SJSA1 (cell line): ENCODE results near the gene SHD. TPM values are rescaled to one million over a fixed set of nuclear protein-coding genes. Genes with fewer than 3 reads are reported as not detected.

ENCODE experiments used
- DNase-seq, 2 experiments: peaks; one replicate each; pipeline ENCODE4 v3.0.0-alpha.2; 2015 to 2020; ENCODE audit warnings: low spot score in 2 of 2, low read depth in 1 of 2
- H3K27ac ChIP-seq: fragments of 250-450 bp; sonication (Bioruptor Pico); 2 replicates; pipeline ENCODE4 v1.5.1; 2020; ENCODE audit warnings: mild to moderate bottlenecking, moderate library complexity
- H3K27me3 ChIP-seq: fragments of 250-450 bp; sonication (Bioruptor Pico); replicated peaks from 2 replicates; pipeline ENCODE4 v1.5.1; 2020; ENCODE audit warnings: mild to moderate bottlenecking, moderate library complexity
- H3K36me3 ChIP-seq: fragments of 250-450 bp; sonication (Bioruptor Pico); 2 replicates; pipeline ENCODE4 v1.5.1; 2020; ENCODE audit warnings: mild to moderate bottlenecking
- H3K4me1 ChIP-seq: fragments of 250-450 bp; sonication (Bioruptor Pico); replicated peaks from 2 replicates; pipeline ENCODE4 v1.6.1; 2021; ENCODE audit warnings: mild to moderate bottlenecking
- H3K4me3 ChIP-seq: fragments of 250-450 bp; sonication (Bioruptor Pico); 2 replicates; pipeline ENCODE4 v1.5.1; 2020; ENCODE audit warnings: mild to moderate bottlenecking
- H3K9me3 ChIP-seq: fragments of 250-450 bp; sonication (Bioruptor Pico); replicated peaks from 2 replicates; pipeline ENCODE4 v1.5.1; 2020; ENCODE audit warnings: mild to moderate bottlenecking
- total RNA-seq: library from RNA; depleted of rRNA; stranded (reverse); fragments of >200 nt; shearing (Covaris generic); gene quantifications from 2 replicates; pipeline ENCODE4 v1.2.3, GENCODE V29; 2014

SHD gene
- total RNA-seq, 1 experiment from 2014 or later = not detected

DNA sequence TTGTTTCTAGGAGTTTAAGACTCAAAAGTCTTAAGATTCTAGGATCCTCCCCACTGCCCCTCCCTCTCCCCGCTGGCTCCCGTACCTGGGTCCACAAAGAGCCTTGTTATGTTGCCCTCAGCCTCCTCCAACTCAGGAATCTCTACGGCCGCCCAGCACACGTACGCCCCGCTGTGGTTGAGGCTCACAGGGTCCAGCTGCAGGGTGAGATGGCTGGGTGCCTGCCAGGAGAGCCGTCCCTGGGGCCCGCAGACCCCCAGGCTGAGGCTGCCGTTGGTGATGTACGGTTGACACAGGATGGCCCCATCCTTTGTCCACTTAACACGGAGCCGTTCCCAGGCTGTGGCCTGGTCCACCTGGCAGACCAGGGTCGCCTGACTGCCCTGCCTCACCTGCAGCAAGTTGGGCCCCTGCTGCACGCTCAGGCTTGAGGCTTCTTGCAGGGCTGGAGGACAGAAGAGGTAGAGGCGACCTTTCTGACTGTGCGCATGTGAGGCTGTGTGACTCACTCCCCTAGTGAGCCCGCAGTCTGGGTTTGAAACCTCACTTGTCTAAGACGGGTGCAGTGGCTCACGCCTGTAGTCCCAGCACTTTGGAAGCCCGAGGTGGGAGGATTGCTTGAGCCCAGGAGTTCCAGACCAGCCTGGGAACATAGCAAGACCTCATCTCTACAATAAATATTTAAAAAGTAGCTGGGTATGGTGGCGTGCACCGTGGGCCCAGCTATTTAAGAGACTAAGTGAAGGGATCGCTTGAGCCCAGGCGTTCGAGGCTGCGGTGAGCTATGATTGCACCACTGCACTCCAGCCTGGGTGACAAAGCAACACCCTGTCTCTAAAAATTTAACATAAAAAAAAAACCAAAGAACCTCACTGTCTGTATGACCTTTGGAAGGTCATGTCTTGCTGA is 19.1 kb downstream of the SHD start:
- Histone ChIP-seq H3K4me3 (no peak overlapping the region), H3K4me1 (no peaks in the 10 kb centered on the region), H3K36me3 (no peaks in the 10 kb centered on the region), H3K9me3 (no peaks in the 10 kb centered on the region), H3K27ac (no peak overlapping the region), H3K27me3 (peaks cover 4% of the 10 kb centered on the region; the same call in 1 of the 2 replicates)
- no peak for DNase-seq

- no peaks in the 10 kb centered on the region for H3K9me3 ChIP-seq
- no peak for DNase-seq
Measured at GRCh38 chr19:4298810-4299550, 19.9 kb downstream of the SHD start.

DNA sequence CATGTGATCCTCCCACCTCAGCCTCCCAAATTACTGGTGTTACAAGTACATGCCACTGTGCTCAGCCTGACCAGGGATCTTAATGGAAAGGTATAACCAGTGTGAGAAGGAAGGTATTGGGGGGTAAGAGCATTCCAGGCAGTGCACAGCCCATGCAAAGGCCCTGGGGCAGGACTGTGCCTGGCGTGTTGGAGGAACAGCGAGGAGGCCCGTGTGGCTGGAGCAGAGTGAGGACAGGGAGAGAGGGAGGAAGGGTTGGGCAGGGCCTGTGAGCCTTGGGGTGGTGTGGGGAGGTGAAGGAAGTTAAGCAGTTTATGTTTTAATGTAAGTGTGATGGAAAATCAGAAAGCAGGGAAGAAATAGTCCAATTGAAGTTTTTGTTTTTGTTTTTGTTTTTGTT is 21.5 kb downstream of the SHD start:
- no peaks in the 10 kb centered on the region for H3K36me3 ChIP-seq
- H3K9me3 ChIP-seq = no peaks in the 10 kb centered on the region
- H3K4me1 ChIP-seq = no peaks in the 10 kb centered on the region
- no peaks in the 10 kb centered on the region for H3K27me3 ChIP-seq
- DNase-seq = no peak
- H3K4me3 ChIP-seq = no peak overlapping the region
- H3K27ac ChIP-seq = no peak overlapping the region

More at GRCh38 chr19:4298810-4299550, 19.9 kb downstream of the SHD start:
- H3K27me3 ChIP-seq = peaks cover 4% of the 10 kb centered on the region; the same call in 1 of the 2 replicates
- no peak overlapping the region for H3K4me3 ChIP-seq
- no peak overlapping the region for H3K27ac ChIP-seq
- no peaks in the 10 kb centered on the region for H3K36me3 ChIP-seq
- H3K4me1 ChIP-seq = no peaks in the 10 kb centered on the region

GRCh38 chr19:4301590-4302242 is 22.6 kb downstream of the SHD start:
- H3K36me3 ChIP-seq = no peaks in the 10 kb centered on the region
- no peak overlapping the region for H3K27ac ChIP-seq
- H3K4me3 ChIP-seq = no peak overlapping the region
- no peaks in the 10 kb centered on the region for H3K4me1 ChIP-seq
- H3K9me3 ChIP-seq = no peaks in the 10 kb centered on the region
- no peak for DNase-seq
- no peaks in the 10 kb centered on the region for H3K27me3 ChIP-seq

DNA sequence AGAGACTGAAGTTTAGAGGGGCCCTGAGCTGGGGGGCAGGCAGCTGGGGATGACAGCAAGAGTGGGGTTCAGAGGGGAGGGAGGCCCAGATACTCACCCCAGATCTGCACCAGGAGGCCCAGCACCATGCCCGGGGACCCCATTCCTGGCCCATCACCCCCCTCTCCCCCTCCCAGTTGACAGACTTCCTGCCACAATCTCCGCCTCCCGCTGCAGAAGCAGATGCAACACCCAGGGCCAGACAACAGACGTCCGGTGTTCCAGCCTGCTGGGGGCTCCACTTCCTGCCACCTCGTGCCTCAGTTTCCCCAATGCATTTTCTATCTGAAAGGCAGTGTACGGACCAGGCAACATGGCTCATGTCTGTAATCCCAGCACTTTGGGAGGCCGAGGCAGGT is 23.2 kb downstream of the SHD start, which contains the start of gene TMIGD2:
TSS of gene TMIGD2 (minus strand) at position 147 of the 398 bp plus-strand sequence. CDS start at position 143, 4 bp downstream.
- DNase-seq = no peak
- Histone ChIP-seq H3K4me1 (no peaks in the 10 kb centered on the region), H3K4me3 (no peak within 1 kb of the TSS), H3K9me3 (no peaks in the 10 kb centered on the region), H3K27me3 (no peaks in the 10 kb centered on the region), H3K27ac (no peak within 1 kb of the TSS), H3K36me3 (no peaks in the 10 kb centered on the region)

- H3K27ac ChIP-seq = no peak overlapping the region
- H3K4me1 ChIP-seq = no peaks in the 10 kb centered on the region
- H3K4me3 ChIP-seq = peak overlapping the region; percentile 28
- H3K36me3 ChIP-seq = no peaks in the 10 kb centered on the region
- no peaks in the 10 kb centered on the region for H3K9me3 ChIP-seq
- DNase-seq = no peak
- H3K27me3 ChIP-seq = no peaks in the 10 kb centered on the region
Measured at GRCh38 chr19:4303819-4304537, 24.9 kb downstream of the SHD start.

DNA sequence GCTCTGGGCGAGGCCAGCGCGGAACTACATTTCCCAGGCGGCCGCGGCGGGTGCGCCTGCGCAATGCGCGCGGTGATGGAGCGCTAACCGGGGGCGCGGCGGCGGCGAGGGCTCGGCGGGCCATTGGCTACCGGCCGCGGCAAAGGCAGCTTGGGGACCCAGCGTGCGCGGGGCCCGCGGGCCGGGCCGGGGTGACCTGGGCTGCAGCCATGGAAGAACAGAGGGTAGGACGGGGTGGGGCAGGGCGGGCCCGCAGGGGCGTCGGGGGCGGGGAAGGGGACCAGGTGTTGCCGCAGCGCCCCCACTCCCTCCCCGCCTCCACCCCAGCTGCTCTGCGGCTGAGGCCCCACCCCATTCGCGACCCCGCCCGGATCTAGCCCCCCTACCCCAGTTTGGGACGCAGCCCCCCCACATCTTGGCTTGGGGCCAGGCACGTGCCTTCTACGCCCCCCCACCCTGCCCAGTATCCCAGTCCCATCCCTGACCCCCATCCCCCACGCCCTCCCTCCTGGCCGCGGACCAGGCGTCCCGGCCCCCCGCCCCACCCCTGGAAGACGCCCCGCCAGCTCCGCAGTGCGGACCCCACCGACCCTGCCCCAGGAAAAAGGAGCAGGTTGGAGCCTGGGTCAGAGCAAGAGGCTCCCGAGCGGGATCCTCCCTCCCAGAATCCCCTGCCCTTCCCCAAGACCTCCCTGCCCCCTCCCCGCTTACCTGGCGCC is 25.6 kb downstream of the SHD start, which contains the start of gene FSD1:
TSS of gene FSD1 (plus strand) at position 61 of the 719 bp plus-strand sequence. CDS start at position 210, 149 bp downstream.
- DNase-seq = peak in 1 of 2 experiments; percentile 64
- Histone ChIP-seq H3K27me3 (no peaks in the 10 kb centered on the region), H3K4me3 (peak within 1 kb of the TSS; percentile 28), H3K36me3 (no peaks in the 10 kb centered on the region), H3K4me1 (no peaks in the 10 kb centered on the region), H3K9me3 (no peaks in the 10 kb centered on the region), H3K27ac (no peak within 1 kb of the TSS)

DNA sequence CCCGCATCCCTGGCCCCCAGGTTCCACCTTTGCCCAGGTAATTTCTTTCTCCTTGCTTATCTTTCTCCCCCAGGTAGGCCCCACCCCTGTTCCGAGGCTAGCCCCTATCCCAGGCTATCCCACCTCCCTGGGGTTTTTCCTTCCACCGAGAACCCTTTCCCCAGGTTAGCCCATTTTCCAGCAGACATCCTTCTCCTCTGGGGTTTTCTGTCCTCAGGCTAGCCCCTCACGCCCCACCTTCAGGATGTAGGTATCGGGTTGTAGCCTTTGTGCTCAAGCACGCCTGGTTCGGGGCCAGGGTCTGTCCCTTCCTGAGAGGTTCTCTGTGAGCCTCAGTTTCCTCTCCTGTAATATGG is 26.2 kb downstream of the SHD start:
- no peak overlapping the region for H3K4me3 ChIP-seq
- no peaks in the 10 kb centered on the region for H3K36me3 ChIP-seq
- H3K27me3 ChIP-seq = no peaks in the 10 kb centered on the region
- no peak overlapping the region for H3K27ac ChIP-seq
- H3K9me3 ChIP-seq = no peaks in the 10 kb centered on the region
- DNase-seq = no peak
- H3K4me1 ChIP-seq = no peaks in the 10 kb centered on the region

- Histone ChIP-seq H3K9me3 (no peaks in the 10 kb centered on the region), H3K27ac (no peak overlapping the region), H3K27me3 (no peaks in the 10 kb centered on the region), H3K4me3 (no peak overlapping the region), H3K36me3 (no peaks in the 10 kb centered on the region), H3K4me1 (no peaks in the 10 kb centered on the region)
- DNase-seq = no peak
Measured at GRCh38 chr19:4305659-4306058, 26.6 kb downstream of the SHD start.

- H3K9me3 ChIP-seq = no peaks in the 10 kb centered on the region
- no peaks in the 10 kb centered on the region for H3K4me1 ChIP-seq
- H3K4me3 ChIP-seq = no peak overlapping the region
- H3K36me3 ChIP-seq = no peaks in the 10 kb centered on the region
- H3K27me3 ChIP-seq = no peaks in the 10 kb centered on the region
- H3K27ac ChIP-seq = no peak overlapping the region
- no peak for DNase-seq
Measured at GRCh38 chr19:4310247-4311121, 31.4 kb downstream of the SHD start.

- Histone ChIP-seq H3K27me3 (no peaks in the 10 kb centered on the region), H3K4me1 (no peaks in the 10 kb centered on the region), H3K27ac (no peak overlapping the region), H3K9me3 (no peaks in the 10 kb centered on the region), H3K4me3 (no peak overlapping the region), H3K36me3 (no peaks in the 10 kb centered on the region)
- no peak for DNase-seq
Measured at GRCh38 chr19:4313847-4314490, 34.9 kb downstream of the SHD start.

DNA sequence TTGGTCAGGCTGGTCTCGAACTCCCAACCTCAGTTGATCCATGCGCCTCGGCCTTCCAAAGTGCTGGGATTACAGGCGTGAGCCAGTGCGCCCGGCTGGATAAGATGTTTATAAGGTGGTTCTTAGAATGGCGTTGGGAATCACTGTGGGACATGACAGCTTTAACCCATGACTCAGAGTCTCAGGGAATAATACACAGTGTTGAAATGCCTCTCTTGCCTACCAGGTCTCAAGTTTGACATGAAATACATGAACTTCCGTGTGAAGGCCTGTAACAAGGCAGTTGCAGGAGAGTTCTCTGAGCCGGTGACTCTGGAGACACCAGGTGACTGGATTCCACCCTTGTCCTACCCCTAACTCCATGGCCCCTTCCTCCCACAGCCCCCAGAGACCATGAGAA is 37.9 kb downstream of the SHD start:
- Histone ChIP-seq H3K36me3 (no peaks in the 10 kb centered on the region), H3K4me3 (no peak overlapping the region), H3K27me3 (no peaks in the 10 kb centered on the region), H3K9me3 (no peaks in the 10 kb centered on the region), H3K27ac (no peak overlapping the region), H3K4me1 (no peaks in the 10 kb centered on the region)
- no peak for DNase-seq
